DOHH2 (cell line): ENCODE results near the gene CNN3.

ENCODE experiments used
- H3F3A ChIP-seq: fragments of 200-600 bp; sonication (generic), shearing (Covaris generic); 2 replicates; pipeline ENCODE4 v1.6.0; 2016; ENCODE audit warnings: antibody characterized with exemption, mild to moderate bottlenecking; ENCODE audit not compliant: control insufficient read depth, insufficient read depth
- H3K27ac ChIP-seq: fragments of 200-600 bp; sonication (generic); 2 replicates; pipeline ENCODE4 v1.5.1; 2014; ENCODE audit warnings: low read depth, mild to moderate bottlenecking, low read length, moderate library complexity
- H3K27me3 ChIP-seq: fragments of 200-600 bp; sonication (generic); 2 replicates; pipeline ENCODE4 v1.6.1; 2014; ENCODE audit warnings: mild to moderate bottlenecking, low read length, mixed read lengths; ENCODE audit not compliant: control insufficient read depth
- H3K36me3 ChIP-seq: fragments of 200-600 bp; sonication (generic); 2 replicates; pipeline ENCODE4 v1.6.1; 2014; ENCODE audit warnings: mild to moderate bottlenecking, low read length, moderate library complexity, mixed read lengths; ENCODE audit not compliant: control insufficient read depth
- H3K4me1 ChIP-seq: fragments of 200-600 bp; sonication (generic); 2 replicates; pipeline ENCODE4 v1.6.1; 2014; ENCODE audit warnings: mild to moderate bottlenecking, low read length, mixed read lengths; ENCODE audit not compliant: control insufficient read depth
- H3K4me2 ChIP-seq: fragments of 200-600 bp; sonication (generic); 2 replicates; pipeline ENCODE4 v1.6.0; 2014; ENCODE audit warnings: mild to moderate bottlenecking, low read length, moderate library complexity
- H3K4me3 ChIP-seq: fragments of 200-600 bp; sonication (generic); 2 replicates; pipeline ENCODE4 v1.5.1; 2014; ENCODE audit warnings: mild to moderate bottlenecking, low read length, mixed read lengths
- H3K79me2 ChIP-seq: fragments of 200-600 bp; sonication (generic); 2 replicates; pipeline ENCODE4 v1.6.1; 2014; ENCODE audit warnings: mild to moderate bottlenecking, low read length, mixed read lengths; ENCODE audit not compliant: control insufficient read depth
- H3K9me2 ChIP-seq: fragments of 200-600 bp; sonication (generic); replicated peaks from 2 replicates; pipeline ENCODE4 v1.6.1; 2014; ENCODE audit warnings: mild to moderate bottlenecking, low read length, mixed read lengths; ENCODE audit not compliant: control insufficient read depth
- H3K9me3 ChIP-seq: fragments of 200-600 bp; sonication (generic); 2 replicates; pipeline ENCODE4 v1.6.1; 2014; ENCODE audit warnings: antibody characterized with exemption, low read length, mixed read lengths; ENCODE audit not compliant: control insufficient read depth, insufficient read depth
- H4K20me1 ChIP-seq: fragments of 200-600 bp; sonication (generic); 2 replicates; pipeline ENCODE4 v1.6.0; 2014; ENCODE audit warnings: low read depth, mild to moderate bottlenecking, antibody characterized with exemption, low read length, moderate library complexity; ENCODE audit not compliant: control insufficient read depth, insufficient read depth
- EZH2phosphoT487 ChIP-seq: fragments of 200-600 bp; sonication (generic); IDR thresholded peaks from 2 replicates; pipeline ENCODE4 v1.6.1; 2017; ENCODE audit warnings: borderline replicate concordance, mild to moderate bottlenecking, antibody characterized with exemption, low read length, moderate library complexity, mixed read lengths
- TF ChIP-seq, protein P1 (sequence below): fragments of 200-600 bp; sonication (generic); IDR thresholded peaks from one replicate; pipeline ENCODE4 v1.5.1; 2014; ENCODE audit warnings: antibody characterized with exemption, mild to moderate bottlenecking, low read depth, low read length; ENCODE audit not compliant: poor library complexity, severe bottlenecking

The CNN3 gene

DNA sequence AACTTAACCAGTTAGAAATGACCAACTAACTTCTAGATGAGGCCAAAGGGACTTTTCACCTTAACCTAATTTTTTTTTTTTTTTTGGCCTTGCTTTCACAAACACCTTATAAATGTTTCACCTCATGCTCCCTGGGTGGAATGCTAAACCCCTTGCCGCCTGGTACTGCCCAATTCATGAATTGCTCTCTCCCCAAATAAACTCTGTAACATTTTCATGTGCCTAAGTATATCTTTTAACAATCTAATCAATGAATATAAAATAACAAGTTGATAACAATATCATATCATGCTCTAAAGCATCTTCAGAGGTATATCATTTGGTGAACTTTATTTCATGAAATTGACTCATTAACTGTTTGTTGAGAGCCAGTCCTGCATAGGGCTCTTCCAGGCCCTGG lies 10.9 kb upstream of the CNN3 start:
- no peaks in the 10 kb centered on the region for H3K79me2 ChIP-seq
- no peaks in the 10 kb centered on the region for H3K9me2 ChIP-seq
- H3K27me3 ChIP-seq = 0 out of 2 replicates have a peak, but pooled peaks cover 3% of the 10 kb centered on the region
- TF ChIP-seq, protein P1, sequence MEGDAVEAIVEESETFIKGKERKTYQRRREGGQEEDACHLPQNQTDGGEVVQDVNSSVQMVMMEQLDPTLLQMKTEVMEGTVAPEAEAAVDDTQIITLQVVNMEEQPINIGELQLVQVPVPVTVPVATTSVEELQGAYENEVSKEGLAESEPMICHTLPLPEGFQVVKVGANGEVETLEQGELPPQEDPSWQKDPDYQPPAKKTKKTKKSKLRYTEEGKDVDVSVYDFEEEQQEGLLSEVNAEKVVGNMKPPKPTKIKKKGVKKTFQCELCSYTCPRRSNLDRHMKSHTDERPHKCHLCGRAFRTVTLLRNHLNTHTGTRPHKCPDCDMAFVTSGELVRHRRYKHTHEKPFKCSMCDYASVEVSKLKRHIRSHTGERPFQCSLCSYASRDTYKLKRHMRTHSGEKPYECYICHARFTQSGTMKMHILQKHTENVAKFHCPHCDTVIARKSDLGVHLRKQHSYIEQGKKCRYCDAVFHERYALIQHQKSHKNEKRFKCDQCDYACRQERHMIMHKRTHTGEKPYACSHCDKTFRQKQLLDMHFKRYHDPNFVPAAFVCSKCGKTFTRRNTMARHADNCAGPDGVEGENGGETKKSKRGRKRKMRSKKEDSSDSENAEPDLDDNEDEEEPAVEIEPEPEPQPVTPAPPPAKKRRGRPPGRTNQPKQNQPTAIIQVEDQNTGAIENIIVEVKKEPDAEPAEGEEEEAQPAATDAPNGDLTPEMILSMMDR = no peak
- no peak for TF ChIP-seq EZH2phosphoT487
- no peaks in the 10 kb centered on the region for H3F3A ChIP-seq
- no peak overlapping the region for H3K4me3 ChIP-seq
- no peaks in the 10 kb centered on the region for H3K4me1 ChIP-seq
- H3K36me3 ChIP-seq = no peaks in the 10 kb centered on the region
- no peaks in the 10 kb centered on the region for H3K9me3 ChIP-seq
- H3K4me2 ChIP-seq = no peak overlapping the region
- no peaks in the 10 kb centered on the region for H4K20me1 ChIP-seq
- H3K27ac ChIP-seq = no peak overlapping the region

DNA sequence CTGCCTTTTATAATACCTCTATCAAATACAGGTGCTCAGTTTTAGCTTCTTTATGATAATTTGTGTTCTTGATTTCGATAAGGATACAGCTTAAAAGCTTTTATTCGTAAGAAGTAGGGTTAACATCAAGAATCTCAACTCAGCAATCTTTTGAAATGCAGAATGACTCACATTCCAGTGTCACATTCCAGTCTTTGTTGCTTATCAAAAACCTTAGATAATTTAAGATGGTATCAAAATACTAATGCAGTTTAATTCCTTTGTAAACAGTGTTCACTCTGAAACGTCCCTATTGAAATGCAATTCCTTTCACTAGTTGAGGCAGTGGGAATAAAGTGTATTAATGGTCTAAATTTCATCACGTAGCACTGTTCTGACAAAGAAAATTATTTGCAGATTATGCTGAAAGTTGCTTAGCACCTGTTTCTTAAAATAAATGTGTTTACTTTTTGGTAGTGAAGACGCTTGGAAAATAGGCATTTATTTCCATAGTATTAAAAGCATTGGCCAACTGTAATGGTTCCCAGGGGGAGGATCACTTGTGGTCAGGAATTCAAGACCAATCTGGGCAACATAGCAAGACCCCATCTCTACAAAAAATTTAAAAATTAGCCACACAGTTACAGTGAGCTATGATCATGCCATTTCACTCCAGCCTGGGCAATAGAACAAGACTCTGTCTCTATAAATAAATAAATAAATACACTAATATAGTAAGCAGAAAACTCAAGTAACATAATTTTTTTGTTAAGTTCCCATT lies 10.1 kb upstream of the CNN3 start:
- TF ChIP-seq EZH2phosphoT487 = no peak
- Histone ChIP-seq H3K27me3 (no peaks in the 10 kb centered on the region), H3K27ac (no peak overlapping the region), H3K4me1 (no peaks in the 10 kb centered on the region), H3K79me2 (no peaks in the 10 kb centered on the region), H3K36me3 (no peaks in the 10 kb centered on the region), H4K20me1 (no peaks in the 10 kb centered on the region), H3K4me2 (no peak overlapping the region), H3K4me3 (no peak overlapping the region), H3F3A (no peaks in the 10 kb centered on the region), H3K9me3 (no peaks in the 10 kb centered on the region), H3K9me2 (no peaks in the 10 kb centered on the region)

DNA sequence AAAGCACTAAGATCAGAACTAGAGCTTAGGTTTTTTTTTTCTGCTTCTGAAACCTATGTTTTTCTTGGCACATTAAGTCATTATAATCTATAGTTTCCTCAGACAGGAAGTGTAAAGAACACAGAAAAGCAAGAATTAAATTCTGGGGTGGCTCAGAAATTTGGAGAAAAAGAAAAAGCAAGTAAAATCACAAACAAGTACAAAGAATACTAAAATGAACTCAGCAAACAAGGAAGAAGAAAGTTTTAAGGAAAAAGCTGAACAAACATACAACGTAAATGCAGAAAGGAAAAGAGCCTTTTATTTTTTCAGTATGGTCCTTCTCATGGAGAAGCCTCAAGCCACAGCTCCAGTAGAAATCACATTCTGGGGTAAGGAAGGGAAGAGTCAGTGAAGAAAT lies 8.6 kb upstream of the CNN3 start:
- Histone ChIP-seq H4K20me1 (no peaks in the 10 kb centered on the region), H3K9me2 (no peaks in the 10 kb centered on the region), H3K36me3 (no peaks in the 10 kb centered on the region), H3K9me3 (no peaks in the 10 kb centered on the region), H3F3A (no peaks in the 10 kb centered on the region), H3K4me3 (no peak overlapping the region), H3K27ac (no peak overlapping the region), H3K27me3 (no peaks in the 10 kb centered on the region), H3K4me1 (no peaks in the 10 kb centered on the region), H3K4me2 (no peak overlapping the region), H3K79me2 (no peaks in the 10 kb centered on the region)
- no peak for TF ChIP-seq EZH2phosphoT487
- TF ChIP-seq, protein P1 = no peak

DNA sequence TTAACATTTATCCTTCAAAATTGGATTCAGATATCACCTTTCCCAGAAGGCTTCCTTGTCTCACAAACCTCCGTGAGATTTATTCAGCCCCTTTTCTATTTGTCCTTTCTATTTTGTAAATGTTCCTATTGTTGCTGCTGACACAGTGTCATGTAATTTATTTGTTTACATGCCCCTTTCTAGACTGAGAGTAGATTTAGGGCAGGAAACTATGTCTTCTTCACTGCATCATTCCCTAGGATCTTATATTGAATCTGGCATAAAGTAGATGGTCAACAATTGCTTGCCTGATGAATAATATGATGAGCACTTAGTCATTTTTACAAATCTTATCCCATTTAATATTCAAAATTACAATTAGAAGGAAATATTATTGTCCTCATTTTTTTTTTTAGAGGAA lies 8.1 kb upstream of the CNN3 start:
- H3F3A ChIP-seq = no peaks in the 10 kb centered on the region
- H3K27me3 ChIP-seq = no peaks in the 10 kb centered on the region
- H3K79me2 ChIP-seq = no peaks in the 10 kb centered on the region
- H4K20me1 ChIP-seq = no peaks in the 10 kb centered on the region
- no peak overlapping the region for H3K27ac ChIP-seq
- no peak for TF ChIP-seq EZH2phosphoT487
- TF ChIP-seq, protein P1 = no peak
- no peak overlapping the region for H3K4me3 ChIP-seq
- no peaks in the 10 kb centered on the region for H3K9me2 ChIP-seq
- no peaks in the 10 kb centered on the region for H3K4me1 ChIP-seq
- no peak overlapping the region for H3K4me2 ChIP-seq
- H3K9me3 ChIP-seq = no peaks in the 10 kb centered on the region
- no peaks in the 10 kb centered on the region for H3K36me3 ChIP-seq
